Neural crest cell (in vitro differentiated cells): ENCODE measurements around the gene LDAH. TPM values are rescaled to one million over a fixed set of nuclear protein-coding genes. Genes with fewer than 3 reads are reported as not detected.
A peak's percentile ranks its signal among the peaks of the same experiment; 100 is the strongest.

Experiments
- DNase-seq: peaks from one replicate; pipeline ENCODE4 v3.0.0; 2021; ENCODE audit warnings: low read depth, mixed read lengths, low spot score
- H3K27ac Mint-ChIP-seq: one replicate; pipeline ENCODE4 v1.8.0; 2021; ENCODE audit warnings: mild to moderate bottlenecking, mixed read lengths; ENCODE audit not compliant: unreplicated experiment
- H3K27me3 Mint-ChIP-seq: 2 replicates; pipeline ENCODE4 v1.8.0; 2021; ENCODE audit warnings: low read depth, mild to moderate bottlenecking, mixed read lengths
- H3K36me3 Mint-ChIP-seq: 2 replicates; pipeline ENCODE4 v1.8.0; 2021; ENCODE audit warnings: low read depth, mild to moderate bottlenecking, mixed read lengths
- H3K4me1 Mint-ChIP-seq: 2 replicates; pipeline ENCODE4 v1.8.0; 2021; ENCODE audit warnings: mixed read lengths
- H3K4me3 Mint-ChIP-seq: one replicate; pipeline ENCODE4 v1.8.0; 2021; ENCODE audit warnings: mild to moderate bottlenecking, mixed read lengths
- H3K9me3 Mint-ChIP-seq: 2 replicates; pipeline ENCODE4 v1.8.0; 2021; ENCODE audit warnings: mixed read lengths
- CTCF ChIP-seq: fragments of 200-600 bp; sonication (generic); conservative IDR thresholded peaks from 2 replicates; pipeline ENCODE4 v1.5.0; 2021; ENCODE audit warnings: antibody characterized with exemption, mild to moderate bottlenecking
- total RNA-seq: library from RNA; stranded (reverse); gene quantifications from 2 replicates; pipeline ENCODE4 v1.2.1, GENCODE V29; 2021

Gene LDAH
- total RNA-seq, 1 donor from 2014 or later, result 49.7 TPM

GRCh38 chr2:20706786-20707185 is 116.1 kb downstream of the LDAH start:
- Mint-ChIP-seq H3K36me3 (peaks cover 11% of the 10 kb centered on the region), H3K4me1 (no peaks in the 10 kb centered on the region), H3K4me3 (no peak overlapping the region), H3K27me3 (no peaks in the 10 kb centered on the region), H3K9me3 (no peaks in the 10 kb centered on the region), H3K27ac (no peak overlapping the region)
- no peak for DNase-seq
- TF ChIP-seq CTCF, result no peak

GRCh38 chr2:20706217-20706616 is 116.7 kb downstream of the LDAH start:
- Mint-ChIP-seq H3K4me3 (no peak overlapping the region), H3K9me3 (no peaks in the 10 kb centered on the region), H3K4me1 (no peaks in the 10 kb centered on the region), H3K27me3 (no peaks in the 10 kb centered on the region), H3K27ac (no peak overlapping the region), H3K36me3 (peaks cover 7% of the 10 kb centered on the region)
- DNase-seq, result no peak
- no peak for TF ChIP-seq CTCF

DNA sequence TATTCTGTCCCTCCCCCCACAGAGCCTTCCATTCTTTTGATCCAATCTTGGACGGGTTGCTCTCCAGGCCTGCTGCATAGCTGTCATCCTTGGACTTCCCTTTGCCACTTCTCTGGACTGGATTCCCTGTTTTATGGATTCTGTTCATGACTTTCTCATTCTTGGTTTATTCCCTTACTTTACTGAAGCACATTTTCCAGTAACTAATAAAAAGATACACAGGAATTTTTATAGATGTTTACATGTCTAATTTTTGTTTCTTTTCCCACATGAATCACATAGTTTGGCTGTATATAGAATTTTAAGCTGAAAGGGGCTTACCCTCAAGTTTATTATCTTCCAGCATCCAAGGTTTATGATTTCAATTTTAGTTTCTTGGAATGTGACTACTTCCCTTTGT is 118.0 kb downstream of the LDAH start:
- DNase-seq, result no peak
- H3K27me3 Mint-ChIP-seq, result no peaks in the 10 kb centered on the region
- no peak for TF ChIP-seq CTCF
- H3K4me1 Mint-ChIP-seq, result no peaks in the 10 kb centered on the region
- no peaks in the 10 kb centered on the region for H3K36me3 Mint-ChIP-seq
- H3K9me3 Mint-ChIP-seq, result no peaks in the 10 kb centered on the region
- no peak overlapping the region for H3K27ac Mint-ChIP-seq
- no peak overlapping the region for H3K4me3 Mint-ChIP-seq

DNA sequence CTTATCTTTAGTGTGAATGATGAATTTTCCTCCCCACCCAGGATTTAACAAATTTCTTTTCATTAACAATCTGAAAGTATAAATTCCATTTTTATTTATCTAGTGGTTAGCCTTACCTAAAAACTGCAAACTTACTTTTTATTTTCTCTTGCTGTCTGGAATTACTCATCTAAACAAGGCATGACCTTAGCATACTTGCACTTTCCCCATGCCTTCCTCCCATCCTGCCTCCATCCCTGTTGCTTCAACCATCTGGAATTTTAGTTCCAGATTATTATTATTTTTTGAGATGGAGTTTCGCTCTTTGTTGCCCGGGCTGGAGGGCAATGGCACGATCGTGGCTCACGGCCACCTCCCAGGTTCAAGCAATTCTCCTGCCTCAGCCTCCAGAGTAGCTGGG is 120.3 kb downstream of the LDAH start:
- Mint-ChIP-seq H3K4me3 (no peak overlapping the region), H3K9me3 (no peaks in the 10 kb centered on the region), H3K27me3 (no peaks in the 10 kb centered on the region), H3K4me1 (no peaks in the 10 kb centered on the region), H3K36me3 (peaks cover 3% of the 10 kb centered on the region), H3K27ac (peak overlapping the region; percentile 44)
- DNase-seq, result no peak
- TF ChIP-seq CTCF, result no peak

GRCh38 chr2:20698916-20699613 is 123.8 kb downstream of the LDAH start:
- no peak for DNase-seq
- no peaks in the 10 kb centered on the region for H3K27me3 Mint-ChIP-seq
- H3K27ac Mint-ChIP-seq, result no peak overlapping the region
- peaks cover 3% of the 10 kb centered on the region for H3K36me3 Mint-ChIP-seq
- no peak for TF ChIP-seq CTCF
- no peaks in the 10 kb centered on the region for H3K9me3 Mint-ChIP-seq
- no peaks in the 10 kb centered on the region for H3K4me1 Mint-ChIP-seq
- H3K4me3 Mint-ChIP-seq, result no peak overlapping the region
